Right lobe of liver (tissue), 4 donors: ENCODE results near the gene C1GALT1.

Source experiments
- CTCF ChIP-seq, 4 donors: fragments of 200-600 bp in 3 of 4; fragments of 450-650 bp in 1 of 4; IDR thresholded peaks; one replicate each; pipeline versions ENCODE4 v1.5.1 to v1.8.0; 2016 to 2022; ENCODE audit warnings: antibody characterized with exemption in 4 of 4, mild to moderate bottlenecking in 2 of 4
- POLR2A ChIP-seq: fragments of 450-650 bp; IDR thresholded peaks from one replicate; pipeline ENCODE4 v1.6.1; 2017; ENCODE audit warnings: antibody characterized with exemption, mild to moderate bottlenecking
- donor health status: DM: no; HTN: no; CAD: no.
- donor health status: DM: no; HTN: no; CAD: no.
- donor health status: DM: no; HTN: yes; CAD: no.

GRCh38 chr7:7239346-7239745 is 57.0 kb downstream of the C1GALT1 start:
- no peak for TF ChIP-seq CTCF (IDR thresholded peaks at IDR 0.05)
- TF ChIP-seq POLR2A = no peak
